ENCODE results near the gene SDF4.

DNA sequence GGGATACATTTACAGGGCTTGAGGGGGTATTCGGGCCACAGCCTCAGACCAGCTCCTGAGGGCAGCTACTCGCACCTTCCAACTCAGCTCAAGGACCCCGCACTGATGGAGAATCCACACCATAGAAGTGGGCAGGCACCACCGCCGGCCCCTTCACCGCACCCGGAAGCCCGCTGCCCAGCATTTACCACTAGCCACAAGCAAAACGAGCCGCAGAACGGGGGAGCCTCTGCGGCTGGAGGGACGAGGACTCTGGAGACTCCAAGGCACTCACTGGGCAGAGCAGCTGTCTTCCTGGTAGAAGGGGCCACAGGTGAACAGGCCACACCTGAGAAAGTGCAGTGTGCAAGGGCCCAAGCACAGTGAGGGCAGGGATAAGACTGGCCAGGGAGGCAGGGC lies 36.5 kb upstream of the SDF4 start:
- TF ChIP-seq, protein P1, sequence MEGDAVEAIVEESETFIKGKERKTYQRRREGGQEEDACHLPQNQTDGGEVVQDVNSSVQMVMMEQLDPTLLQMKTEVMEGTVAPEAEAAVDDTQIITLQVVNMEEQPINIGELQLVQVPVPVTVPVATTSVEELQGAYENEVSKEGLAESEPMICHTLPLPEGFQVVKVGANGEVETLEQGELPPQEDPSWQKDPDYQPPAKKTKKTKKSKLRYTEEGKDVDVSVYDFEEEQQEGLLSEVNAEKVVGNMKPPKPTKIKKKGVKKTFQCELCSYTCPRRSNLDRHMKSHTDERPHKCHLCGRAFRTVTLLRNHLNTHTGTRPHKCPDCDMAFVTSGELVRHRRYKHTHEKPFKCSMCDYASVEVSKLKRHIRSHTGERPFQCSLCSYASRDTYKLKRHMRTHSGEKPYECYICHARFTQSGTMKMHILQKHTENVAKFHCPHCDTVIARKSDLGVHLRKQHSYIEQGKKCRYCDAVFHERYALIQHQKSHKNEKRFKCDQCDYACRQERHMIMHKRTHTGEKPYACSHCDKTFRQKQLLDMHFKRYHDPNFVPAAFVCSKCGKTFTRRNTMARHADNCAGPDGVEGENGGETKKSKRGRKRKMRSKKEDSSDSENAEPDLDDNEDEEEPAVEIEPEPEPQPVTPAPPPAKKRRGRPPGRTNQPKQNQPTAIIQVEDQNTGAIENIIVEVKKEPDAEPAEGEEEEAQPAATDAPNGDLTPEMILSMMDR (IDR thresholded peaks at IDR 0.05), result no peak
- TF ChIP-seq POLR2AphosphoS5 (IDR thresholded peaks at IDR 0.05) (no peak), POLR2A (IDR thresholded peaks at IDR 0.05) (no peak), EP300 (IDR thresholded peaks at IDR 0.05; ENCODE audit: low read depth) (no peak)
